ENCODE measurements around the gene COL11A2.
A peak's percentile ranks its signal among the peaks of the same experiment; 100 is the strongest.

COL11A2 gene

DNA sequence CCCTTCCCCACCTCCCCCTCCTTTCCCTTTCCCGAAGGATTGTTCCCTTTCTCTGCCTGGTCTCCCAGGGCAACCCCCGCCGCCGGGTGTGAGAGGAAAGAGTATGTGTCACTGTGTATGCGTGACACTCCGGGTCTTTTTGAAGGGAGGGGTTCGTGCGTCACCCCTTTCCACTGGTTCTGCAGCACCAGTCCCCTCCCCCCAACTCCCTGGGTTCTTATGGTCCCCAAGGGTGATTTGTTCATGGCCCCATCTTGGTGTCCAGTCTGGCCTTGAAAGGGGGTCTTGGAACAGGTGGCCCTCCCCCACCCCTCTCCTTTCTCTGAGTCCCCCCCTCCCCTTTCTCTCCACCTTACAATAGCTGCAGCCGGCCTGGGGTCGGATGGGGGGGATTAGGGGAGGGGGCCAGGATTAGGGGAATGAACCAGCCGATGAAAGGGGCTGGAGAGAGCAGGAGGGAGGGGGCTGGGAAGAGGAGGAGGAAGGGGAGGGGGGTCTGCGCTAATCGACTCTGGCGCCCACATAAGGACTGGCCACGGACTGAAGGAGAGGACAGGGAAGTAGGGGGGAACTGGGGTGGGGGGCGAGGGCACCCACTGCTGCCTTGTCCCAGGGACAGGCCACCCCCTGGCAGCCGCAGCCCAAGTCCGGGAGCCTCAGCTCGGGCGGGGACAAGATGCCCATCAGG lies 14.7 kb upstream of the COL11A2 start:
- DNase-seq (ENCODE audit: low read depth in 3 of 3), result no peak

DNA sequence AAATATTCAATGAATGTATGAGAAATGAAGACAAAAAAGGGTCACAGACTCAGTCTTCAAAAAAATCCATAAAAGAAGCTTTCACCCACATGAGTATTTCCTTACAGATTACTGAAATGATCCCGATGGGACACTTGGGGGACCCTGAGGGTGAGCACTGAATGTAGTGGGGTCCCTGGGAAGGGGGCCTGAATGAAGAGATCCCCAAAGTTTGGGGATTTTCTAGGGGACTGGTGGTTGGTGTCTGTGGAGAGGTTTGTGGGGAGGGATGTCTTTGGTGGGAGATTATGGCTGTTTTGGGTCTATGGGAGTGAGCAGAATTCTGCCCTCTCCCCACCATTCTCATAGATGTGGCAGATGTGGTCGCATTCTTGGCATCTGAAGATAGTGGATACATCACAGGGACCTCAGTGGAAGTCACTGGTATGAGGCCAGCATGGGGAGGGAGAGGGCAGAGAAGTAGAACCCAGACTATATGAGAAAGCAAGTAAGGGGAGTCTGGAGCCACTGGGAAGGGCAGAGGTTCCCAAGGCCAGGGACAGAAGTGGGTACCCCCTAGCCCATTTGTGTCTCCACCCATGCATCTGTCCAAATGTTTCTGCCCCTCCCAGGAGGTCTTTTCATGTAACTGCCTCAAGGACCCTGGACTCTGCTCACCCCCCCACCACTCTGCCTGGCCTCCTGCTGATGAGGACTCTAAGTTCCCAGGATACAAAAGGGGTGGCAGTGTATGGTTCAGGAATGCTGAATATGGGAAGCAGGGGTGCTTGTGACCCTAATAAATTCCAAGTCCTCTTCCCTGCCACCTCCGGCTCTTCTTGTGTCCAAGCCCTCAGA lies 14.0 kb upstream of the COL11A2 start:
- no peak for DNase-seq (ENCODE audit: low read depth in 3 of 3)

DNA sequence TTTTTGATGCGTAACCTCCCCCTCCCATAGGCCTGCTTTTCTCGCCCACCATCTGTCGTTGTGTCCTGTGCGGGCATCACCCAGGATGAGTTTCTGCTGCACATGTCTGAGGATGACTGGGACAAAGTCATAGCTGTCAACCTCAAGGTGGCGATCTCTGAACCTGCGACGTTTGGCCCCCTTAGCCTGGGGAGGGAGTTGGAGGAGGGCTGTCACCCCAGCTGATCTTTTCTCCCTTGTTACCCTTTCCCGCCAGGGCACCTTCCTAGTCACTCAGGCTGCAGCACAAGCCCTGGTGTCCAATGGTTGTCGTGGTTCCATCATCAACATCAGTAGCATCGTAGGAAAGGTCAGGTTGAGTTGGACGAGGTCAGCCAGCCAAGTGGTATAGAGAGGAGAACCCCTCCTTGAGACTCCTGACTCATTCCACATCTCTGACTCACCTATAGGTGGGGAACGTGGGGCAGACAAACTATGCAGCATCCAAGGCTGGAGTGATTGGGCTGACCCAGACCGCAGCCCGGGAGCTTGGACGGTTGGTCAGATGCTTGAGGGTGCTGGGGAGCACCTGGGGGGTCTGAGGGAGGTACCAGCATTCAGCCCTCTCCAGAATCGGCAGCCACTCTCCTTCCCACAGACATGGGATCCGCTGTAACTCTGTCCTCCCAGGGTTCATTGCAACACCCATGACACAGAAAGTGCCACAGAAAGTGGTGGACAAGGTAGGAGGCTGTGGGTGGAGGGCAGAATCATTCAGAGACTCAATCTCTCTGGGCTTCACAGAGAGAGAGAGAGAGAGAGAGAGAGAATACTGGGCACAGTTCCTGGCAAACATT lies 13.1 kb upstream of the COL11A2 start:
- DNase-seq (ENCODE audit: low read depth in 3 of 3), result peak in 1 of 3 experiments; percentile 49

DNA sequence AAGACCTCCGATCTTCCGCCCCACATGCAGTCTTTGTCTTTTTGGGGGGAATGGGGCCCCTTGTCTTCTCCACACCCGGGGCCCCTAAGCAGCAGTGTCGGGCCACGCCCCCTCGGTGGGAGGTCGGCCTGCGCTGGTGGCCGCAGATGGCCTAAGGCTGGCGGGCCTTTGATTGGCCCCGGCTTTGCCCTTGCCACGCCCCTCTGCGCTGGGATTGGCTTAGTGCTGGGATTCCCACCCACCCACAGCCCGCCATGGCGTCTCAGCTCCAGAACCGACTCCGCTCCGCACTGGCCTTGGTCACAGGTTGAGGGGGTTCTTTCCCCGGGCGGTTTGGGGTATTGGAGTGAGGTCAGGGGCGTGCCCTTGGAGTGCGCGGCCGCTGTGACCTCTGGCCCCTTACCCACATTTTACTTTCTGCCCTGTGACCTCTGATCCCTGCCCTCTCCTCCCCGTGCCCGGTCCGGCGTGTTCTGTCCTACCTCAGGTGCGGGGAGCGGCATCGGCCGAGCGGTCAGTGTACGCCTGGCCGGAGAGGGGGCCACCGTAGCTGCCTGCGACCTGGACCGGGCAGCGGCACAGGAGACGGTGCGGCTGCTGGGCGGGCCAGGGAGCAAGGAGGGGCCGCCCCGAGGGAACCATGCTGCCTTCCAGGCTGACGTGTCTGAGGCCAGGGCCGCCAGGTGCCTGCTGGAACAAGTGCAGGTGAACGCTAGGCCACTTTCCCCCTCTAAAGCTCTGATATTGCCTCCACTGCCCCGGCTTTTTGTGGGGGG lies 12.3 kb upstream of the COL11A2 start, which contains the start of gene HSD17B8:
Gene HSD17B8 (plus strand): TSS at position 241 of the 776 bp plus-strand sequence. CDS start 14 bp downstream, at position 255.
- DNase-seq (ENCODE audit: low read depth in 3 of 3), result peak; percentile 86 to 95 (median 88)

DNA sequence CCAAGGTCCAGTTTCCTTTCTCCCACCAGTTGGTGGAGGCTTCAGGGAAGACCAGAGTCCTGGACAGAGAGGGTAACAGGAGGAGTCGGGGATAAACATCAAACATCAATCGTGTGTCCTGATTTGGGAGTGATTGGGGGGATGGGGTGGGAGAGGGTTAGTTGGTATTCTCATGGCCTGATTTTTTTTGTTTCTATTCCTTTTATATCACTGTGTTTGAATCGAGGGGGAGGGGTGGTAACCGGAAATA lies 11.8 kb upstream of the COL11A2 start:
- DNase-seq (ENCODE audit: low read depth in 3 of 3), result no peak

DNA sequence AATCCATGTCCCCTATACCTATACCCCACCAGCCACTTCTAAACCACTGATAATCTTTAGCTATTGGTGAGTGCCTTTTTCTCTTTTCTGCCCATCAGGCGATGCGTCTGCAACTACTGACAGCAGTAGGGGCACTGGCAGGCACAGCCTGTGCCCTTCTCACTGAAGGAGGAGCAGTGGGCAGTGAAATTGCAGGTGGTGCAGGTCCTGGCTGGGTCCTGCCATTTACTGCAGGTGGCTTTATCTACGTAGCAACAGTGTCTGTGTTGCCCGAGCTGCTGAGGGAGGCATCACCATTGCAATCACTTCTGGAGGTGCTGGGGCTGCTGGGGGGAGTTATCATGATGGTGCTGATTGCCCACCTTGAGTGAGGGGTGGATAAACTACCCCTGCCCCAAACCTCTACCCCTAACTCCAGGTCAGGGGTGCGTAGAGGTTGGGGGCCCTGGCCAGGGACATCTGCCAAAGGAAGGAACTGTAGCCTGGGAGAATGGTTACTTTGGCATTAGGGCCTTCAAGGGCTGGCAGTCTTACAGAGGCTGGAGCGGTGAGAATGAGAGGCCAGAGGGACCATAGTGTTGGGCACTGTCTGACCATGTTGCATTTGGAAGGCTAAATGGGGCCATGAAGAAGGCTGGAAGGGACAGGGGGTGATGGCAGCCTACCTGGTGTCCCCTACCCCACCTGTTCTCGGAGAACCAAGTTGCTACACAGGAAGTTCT lies 11.3 kb upstream of the COL11A2 start:
- no peak for DNase-seq (ENCODE audit: low read depth in 3 of 3)

DNA sequence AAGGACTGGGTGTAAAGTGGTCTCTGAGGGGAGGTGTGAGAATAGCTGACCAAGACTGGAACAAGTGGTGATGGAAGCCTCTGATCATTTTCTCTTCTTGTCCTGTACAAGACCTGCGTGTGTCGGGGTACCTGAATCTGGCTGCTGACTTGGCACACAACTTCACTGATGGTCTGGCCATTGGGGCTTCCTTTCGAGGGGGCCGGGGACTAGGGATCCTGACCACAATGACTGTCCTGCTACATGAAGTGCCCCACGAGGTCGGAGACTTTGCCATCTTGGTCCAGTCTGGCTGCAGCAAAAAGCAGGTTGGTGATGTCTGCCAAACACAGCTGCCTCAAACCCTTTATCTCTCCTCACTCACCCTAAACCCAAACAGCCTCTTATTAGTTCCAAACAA lies 10.5 kb upstream of the COL11A2 start:
- no peak for DNase-seq (ENCODE audit: low read depth in 3 of 3)

DNA sequence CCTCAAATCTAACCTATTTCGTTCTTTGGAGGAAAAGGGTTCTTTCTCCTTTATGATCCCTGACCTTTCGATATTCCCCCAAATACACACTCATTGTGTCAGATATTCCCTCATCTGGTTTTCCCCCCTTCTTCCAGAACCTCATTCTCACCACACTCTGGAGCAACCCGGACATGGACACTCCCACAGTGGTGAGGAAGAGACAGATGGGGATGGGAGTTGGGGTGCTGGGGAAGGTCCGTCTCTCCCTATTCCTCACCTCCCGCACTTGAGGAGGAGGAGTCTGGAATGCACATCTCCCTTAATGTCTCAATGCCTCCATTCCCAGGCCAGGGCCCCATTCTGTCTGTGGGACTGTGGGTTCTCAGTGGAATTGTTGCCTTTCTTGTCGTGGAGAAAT lies 9.7 kb upstream of the COL11A2 start:
- DNase-seq (ENCODE audit: low read depth in 3 of 3), result no peak

DNA sequence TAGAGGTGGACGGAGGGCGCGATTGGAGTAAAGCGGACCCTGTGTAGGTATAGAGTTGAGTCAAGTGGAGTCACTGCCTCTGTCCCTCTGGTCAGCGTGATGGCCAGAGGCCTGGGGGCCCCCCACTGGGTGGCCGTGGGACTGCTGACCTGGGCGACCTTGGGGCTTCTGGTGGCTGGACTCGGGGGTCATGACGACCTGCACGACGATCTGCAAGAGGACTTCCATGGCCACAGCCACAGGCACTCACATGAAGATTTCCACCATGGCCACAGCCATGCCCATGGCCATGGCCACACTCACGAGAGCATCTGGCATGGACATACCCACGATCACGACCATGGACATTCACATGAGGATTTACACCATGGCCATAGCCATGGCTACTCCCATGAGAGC lies 8.9 kb upstream of the COL11A2 start:
- no peak for DNase-seq (ENCODE audit: low read depth in 3 of 3)

DNA sequence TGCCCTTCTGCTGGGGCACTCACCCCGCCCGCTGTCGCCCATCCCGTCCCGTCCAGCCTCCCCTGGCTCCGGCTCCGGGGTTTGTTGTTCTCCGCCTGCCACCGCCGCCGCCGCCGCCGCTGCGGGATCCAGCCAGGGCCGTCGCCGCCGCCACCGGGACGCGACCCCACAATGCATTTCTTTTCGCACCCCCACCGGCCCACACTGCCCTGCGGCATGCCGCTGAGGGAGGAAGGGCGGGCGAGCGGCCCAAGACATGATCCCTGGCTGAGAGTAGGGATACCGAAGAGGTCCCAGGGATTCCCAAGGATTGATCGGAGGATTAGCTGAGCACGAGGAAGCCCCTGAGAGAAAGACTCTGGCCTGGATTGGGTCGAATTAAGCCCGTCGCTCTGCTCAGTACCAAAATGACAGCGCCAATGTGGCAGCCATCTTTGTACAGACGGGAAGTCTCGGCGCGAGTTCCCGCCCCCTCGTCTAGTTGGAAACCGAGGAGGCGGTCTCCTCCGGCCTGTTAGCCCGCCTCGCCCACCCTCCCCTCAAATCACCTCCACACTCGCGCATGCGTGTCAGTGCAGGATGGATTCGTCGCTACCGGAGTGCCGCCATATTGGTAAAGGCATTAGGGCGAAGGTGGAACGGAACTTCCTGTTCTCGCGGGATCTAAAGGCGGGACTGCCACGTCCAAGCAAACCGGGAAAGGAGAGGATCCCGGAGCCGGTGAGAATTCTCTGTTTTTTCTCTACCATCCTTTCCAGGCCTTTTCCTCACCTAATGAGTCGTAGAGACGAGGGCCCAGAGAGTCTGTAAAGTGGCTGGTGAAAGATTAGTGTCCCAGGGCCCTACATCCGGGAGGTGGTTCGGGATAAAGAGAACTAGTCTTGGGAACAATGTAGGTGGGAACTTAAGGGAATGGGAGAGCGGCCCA lies 8.2 kb upstream of the COL11A2 start, which contains the start of the genes RXRB and SLC39A7:
Gene RXRB (minus strand): TSS at position 447 of the 928 bp plus-strand sequence. CDS start 189 bp downstream, at position 258.
Gene SLC39A7 (plus strand): TSS at position 649 of the 928 bp plus-strand sequence. CDS start 379 bp downstream, outside the sequence.
- peak; percentile 98 to 99 (median 99) for DNase-seq (ENCODE audit: low read depth in 3 of 3)

DNA sequence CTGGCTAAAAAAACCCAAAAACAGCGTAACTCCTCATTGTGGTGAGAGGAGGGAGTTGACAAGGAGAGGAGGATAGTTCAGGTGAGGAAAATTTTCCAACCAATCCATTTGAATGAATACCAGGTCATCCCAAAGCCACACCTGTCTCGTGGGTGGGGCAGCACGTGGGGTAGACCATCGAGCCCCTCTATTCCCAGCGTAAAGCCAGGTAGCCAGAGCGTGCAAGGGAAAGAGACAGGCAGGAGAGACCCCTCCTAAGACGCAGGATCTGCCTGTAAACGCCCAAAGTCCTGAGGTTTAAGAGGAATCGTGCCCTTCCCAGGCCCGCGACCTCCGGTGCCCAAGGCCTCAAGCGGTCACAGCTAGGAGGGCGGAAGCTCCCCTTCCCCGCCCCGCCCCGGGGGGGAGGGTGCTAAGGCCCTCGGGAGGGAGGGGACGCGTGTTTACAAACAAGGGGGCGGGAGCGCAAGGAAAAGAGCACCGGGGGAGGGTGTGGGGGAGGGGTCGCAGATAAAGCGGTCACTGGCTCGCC lies 7.5 kb upstream of the COL11A2 start:
- DNase-seq (ENCODE audit: low read depth in 3 of 3), result peak in 2 of 3 experiments; percentile 59 to 81

DNA sequence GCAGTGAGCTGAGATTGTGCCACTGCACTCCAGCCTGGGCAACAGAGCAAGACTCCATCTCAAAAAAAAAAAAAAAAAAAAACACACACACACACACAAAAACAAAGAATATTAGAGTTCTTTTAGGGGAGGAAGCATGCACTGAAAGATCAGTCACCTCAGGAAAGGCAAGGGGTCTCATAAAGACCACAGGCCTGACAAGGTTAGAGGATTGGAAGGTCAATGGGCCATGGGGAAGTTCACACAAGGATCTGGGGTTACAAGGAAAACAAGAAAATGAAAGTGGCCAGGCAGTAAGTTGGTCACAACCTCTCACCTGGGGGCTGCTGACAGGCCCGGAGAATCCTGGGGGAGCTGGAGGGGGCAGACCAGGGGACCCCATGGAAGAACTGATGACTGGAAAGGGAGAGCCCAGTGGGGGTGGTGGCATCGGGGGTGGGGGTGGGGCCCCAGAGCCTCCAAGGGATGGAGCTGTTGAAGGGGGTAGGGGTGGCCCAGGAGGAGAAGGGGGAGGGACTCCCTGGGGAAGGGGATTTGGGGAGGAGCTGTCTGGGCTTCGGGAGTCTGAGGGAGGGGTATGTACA lies 6.7 kb upstream of the COL11A2 start:
- DNase-seq (ENCODE audit: low read depth in 3 of 3), result no peak

DNA sequence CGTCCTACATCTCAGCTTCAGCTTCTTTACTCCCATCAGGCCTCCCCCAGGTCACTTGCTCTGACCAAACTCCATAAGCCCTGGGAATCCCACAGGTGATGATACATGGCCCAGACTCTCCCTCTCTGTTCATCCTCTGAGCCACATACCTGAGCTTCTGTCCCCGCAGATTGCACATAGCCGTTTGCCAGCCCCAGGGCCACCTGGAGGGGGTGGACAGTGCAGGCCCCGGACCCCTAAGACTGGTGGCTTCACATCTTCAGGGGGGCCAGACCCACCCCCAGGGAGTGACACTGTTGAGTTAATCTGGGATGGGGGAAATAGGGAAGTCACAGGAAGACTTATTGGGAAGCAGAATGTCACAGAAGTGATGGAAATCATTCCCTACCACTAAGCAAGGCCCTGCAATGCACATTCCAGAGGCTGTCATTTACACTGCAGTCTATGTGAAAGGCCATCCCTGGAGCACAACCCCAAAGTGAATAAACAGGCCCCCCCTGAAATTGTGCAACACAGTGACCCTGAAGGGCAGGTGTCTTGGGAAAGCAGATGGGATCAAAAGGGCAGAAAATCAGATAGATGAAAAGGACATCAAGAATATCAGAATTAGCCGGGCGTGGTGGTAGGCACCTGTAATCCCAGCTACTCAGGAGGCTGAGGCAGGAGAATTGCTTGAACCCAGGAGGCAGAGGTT lies 6.0 kb upstream of the COL11A2 start:
- DNase-seq (ENCODE audit: low read depth in 3 of 3), result no peak

DNA sequence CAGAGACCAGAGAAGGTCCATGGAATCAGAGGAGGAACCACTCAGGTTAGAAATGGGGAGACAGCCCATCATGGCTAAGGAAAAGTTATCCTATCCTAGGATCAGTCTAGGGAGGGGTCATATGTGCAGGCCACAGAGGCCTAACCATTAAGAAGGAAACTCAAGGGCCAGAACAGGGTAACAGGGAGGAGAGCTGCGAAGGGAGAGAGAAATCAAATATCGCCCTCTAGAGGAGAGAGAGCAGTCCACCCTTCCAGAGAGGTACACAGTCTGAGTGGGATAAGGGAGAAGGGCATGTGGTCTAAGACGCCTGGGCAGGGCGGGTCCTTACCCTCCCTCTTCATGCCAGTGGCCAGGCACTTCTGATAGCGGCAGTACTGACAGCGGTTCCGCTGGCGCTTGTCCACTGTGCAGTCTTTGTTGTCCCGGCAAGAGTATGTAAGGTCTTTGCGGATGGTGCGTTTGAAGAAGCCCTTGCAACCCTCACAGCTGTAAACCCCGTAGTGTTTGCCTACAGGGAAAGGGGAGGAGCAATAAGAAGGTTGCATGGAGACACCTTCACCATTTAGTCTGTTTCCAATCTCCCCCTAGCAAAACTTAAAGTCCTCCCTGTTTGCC lies 5.3 kb upstream of the COL11A2 start:
- no peak for DNase-seq (ENCODE audit: low read depth in 3 of 3)

DNA sequence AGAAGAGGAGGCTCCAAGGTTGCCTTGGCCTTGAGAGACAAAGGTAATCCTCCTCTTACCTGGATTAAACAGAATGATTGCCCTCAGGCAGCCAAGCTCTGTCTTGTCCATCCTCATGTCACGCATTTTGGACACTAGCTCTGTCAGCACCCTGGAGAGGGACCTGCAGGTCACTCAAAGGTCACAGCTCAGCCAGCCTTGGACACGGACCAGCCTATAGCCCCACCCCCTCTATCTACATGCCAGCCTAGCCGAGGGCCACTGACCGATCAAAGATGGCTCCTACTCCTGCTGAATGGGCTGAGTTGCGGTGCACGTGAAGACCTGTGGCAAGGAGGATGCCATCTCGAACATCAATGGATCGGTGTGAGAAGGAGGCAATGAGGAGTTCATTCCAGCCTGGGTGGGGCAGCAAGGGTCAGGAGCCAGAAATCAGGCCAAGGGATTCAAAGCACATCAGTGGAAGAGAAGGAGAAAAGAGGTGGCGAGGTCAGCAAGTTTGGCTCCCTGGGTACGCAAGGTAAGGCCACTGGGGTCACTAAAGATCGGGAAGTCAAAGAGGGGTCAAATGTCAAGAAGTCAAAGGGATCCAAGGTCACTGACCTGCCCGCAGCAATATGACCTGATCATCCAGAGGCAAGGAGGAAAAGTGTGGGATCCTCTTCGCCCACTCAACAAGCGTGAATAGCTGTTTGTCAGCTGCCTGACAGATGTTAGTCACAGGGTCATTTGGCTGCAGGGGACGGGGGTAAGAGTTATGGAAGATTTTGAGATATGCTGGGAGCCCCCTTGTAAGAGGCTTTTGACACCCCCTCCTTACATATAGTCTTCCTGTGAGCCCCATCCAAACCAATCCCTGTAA lies 3.3 kb upstream of the COL11A2 start:
- no peak for DNase-seq (ENCODE audit: low read depth in 3 of 3)

DNA sequence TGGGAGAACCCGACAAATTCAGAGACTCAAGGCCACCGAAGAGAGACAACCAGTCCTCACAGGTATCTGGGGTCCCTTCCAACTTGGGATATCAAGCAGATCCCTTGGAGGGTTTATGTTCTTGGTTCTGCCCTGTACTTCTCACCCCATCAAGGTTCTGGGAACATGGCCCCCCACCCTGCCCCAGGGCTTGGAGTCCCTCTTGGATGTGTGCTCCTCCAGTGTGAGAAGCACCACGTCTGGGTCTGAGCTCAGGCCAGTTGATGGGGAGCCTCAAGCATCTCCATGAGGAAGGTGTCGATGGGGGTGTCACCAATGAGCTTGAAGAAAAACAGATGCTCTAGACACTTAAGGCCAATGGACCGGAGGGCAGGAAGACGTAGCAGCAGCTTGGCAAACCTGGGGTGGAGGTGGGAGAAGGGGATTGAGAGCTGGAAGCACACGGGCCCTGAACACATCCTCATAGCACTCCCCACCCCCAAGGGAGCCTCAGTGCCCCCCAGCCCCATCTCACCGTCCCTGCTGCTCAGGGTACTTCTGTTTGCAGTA lies 2.2 kb upstream of the COL11A2 start:
- no peak for DNase-seq (ENCODE audit: low read depth in 3 of 3)

DNA sequence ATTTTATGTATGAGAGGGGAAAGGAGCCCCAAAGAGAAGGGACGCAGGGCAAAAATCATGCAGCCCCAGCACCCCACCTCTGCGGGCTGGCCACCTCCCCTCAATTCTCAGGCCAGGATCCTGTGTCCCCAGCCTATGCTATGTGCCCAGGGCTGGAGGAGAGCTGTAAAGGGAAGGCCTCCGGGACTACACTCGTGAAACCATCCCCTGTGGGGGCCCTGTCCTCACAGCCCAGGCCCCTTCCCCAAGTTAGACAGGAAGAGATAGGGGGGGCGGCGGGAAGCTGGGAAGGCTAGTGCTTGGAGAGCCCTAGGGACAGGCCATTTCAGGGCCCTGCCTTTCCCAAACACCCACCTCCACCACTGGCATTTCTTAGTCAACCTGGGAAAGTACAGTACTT lies 1.4 kb upstream of the COL11A2 start:
- DNase-seq (ENCODE audit: low read depth in 3 of 3), result no peak

Data from stimulated activated CD4-positive, alpha-beta T cell treated with anti-CD3 and anti-CD28 coated beads, TNF-alpha, amount 100 ng/mL, for 24 hours (primary cell).